GM19328 (cell line): Measurements from ENCODE around the gene TREM1.

Experiments used
- ATAC-seq: cut with Tn5 transposase; IDR thresholded peaks from one replicate; pipeline ENCODE4 v1.9.1; 2021; ENCODE audit warnings: mild to moderate bottlenecking, moderate library complexity; ENCODE audit not compliant: unreplicated experiment

The TREM1 gene

DNA sequence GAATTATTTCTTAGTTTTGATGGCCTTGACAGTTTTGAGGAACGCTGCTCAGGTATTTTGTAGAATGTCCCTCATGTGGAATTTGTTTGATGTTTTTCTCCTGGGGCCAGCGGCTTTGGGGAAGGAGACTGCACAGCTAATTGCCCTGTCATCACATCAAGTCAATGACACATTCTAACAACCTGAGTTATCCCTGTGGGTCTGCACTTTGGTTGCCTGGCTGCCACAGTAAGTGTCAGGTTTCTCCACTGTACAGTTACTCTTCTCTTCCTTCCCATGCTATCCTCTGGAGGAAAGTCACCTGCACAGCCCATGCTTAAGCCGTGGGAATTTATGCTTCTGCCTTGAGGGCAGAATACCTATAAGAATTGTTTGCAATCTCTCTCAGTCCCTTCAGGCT, 59.7 kb downstream of the TREM1 start:
- ATAC-seq, result no peak

DNA sequence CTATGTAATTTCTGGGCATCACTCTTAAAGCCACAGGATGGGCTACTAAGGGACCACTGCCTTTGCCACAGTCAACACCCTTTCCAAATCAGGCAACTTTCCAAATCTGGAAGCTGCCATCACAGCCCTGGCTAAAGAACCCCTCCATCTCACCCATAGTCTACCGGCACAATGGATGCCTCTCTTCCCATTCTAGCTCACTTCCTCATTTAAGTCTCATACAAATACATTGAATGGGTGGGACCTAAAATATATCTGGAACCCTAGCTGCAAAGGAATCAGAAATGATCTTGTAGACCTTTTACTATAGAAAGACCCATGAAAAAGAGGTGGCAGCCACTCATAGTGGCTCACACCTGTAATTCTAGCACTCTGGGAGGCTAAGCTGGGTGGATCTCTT, 61.7 kb downstream of the TREM1 start:
- no peak for ATAC-seq
